HL-60/S4 treated with phorbol 12-myristate 13-acetate at 8.2 ng/mL for 4 days and 3 days (cell line): ENCODE measurements around the gene GLB1L.
"Not testable (repeated sequence)": the region's sequence is repeated elsewhere in the genome, so short reads cannot be mapped to it uniquely, and the experiment has no call there.

ENCODE experiments used
- in situ Hi-C: fragments of 300-500 bp; cut with MboI; formaldehyde crosslinking; loops from 2 replicates; pipeline ENCODE4 v1.15.0; 2022; ENCODE audit warnings: low sequenced_read_pairs

GLB1L gene

DNA sequence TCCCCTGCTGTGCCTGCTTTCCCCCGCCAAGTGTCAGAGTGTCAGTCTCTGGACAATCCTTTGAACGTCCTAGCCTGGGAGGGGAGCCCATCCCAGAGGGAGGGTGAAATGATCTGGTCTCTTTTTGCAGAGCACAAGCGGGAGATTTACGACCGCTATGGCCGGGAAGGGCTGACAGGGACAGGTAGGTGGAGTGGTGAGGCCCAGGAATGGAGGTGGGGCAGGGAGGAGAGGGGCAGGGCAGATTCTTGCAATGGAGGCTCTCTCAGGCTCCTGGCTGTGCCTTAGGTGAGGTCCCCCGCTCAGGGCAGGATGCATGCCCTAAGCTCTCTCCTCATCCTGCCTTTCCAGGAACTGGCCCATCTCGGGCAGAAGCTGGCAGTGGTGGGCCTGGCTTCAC lies 36.3 kb upstream of the GLB1L start:
- in situ Hi-C loops, result no loop called here

GRCh38 chr2:219280651-219281050 lies 35.4 kb upstream of the GLB1L start:
- in situ Hi-C loops, result no loop called here

DNA sequence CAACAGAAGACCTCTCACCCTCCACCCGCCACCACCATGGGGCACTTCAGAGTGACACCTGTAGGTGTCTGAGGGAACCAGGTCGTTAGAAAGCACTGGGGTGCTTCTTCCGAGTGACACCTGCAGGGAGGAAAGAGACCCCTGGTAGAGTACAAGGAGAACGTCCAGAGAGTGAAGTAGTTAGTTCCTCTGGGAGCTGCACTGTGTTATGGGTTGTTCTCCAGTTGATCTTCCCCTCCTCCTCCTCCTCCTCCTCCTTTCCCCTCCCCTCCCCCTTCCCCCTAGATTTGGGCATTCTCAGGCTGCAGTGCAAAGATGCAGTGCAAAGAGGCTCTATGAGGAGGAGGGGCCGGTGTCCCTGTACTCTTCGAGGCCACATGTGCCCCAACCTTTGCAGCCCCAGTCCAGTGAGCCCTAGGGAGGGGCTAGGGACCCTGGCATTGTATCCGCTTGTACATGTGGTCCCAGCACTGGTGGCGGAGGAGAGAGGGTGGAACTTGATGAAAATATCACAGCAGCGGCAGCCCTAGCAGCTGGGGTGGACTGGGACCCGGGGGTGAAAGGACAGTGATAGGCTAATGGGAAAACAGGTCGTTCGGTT lies 34.8 kb upstream of the GLB1L start:
- in situ Hi-C loops, result no loop called here

DNA sequence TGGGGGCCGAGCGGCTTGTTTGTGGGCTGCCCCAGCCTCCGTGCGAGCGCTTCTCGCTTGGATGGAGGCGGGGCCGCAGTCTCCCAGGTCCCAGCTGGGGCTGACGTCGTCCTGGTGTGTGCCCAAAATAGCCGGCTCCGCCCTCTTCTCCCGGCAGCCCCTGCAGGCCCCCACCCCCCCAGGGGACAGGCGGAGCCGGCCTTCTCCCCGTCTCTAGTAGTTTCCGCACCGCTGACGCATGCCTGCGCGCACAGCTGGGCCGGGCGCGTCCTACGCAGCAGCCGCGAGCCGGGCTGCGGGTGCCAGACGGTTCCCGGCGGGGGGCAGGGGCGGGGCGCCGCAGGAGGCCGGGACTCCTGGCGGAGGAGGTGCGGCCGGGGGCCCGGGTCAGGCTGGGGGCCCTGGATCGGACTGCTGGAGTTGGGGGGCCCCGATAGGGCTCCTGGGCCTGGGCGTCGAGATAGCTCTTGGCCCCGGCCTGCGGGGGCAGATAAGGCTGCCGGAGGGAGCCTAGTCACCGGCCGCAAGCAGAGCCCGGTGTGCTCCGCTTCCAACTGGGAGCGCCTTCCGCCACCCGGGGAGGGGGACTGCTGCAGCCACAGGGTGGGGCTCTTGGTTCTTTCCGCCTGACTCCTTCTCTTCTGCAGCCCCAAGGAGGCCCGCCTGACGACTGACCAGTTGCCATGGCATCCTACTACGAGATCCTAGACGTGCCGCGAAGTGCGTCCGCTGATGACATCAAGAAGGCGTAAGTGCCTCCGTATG lies 34.1 kb upstream of the GLB1L start, which contains the start of gene DNAJB2:
DNAJB2 (plus strand) TSS at position 216 of the 765 bp plus-strand sequence; CDS start at position 684, 468 bp downstream.
- in situ Hi-C loops, result no loop called here

- in situ Hi-C loops, result no loop called here
These were observed 33.5 kb upstream of the GLB1L start for GRCh38 chr2:219278655-219279150.

DNA sequence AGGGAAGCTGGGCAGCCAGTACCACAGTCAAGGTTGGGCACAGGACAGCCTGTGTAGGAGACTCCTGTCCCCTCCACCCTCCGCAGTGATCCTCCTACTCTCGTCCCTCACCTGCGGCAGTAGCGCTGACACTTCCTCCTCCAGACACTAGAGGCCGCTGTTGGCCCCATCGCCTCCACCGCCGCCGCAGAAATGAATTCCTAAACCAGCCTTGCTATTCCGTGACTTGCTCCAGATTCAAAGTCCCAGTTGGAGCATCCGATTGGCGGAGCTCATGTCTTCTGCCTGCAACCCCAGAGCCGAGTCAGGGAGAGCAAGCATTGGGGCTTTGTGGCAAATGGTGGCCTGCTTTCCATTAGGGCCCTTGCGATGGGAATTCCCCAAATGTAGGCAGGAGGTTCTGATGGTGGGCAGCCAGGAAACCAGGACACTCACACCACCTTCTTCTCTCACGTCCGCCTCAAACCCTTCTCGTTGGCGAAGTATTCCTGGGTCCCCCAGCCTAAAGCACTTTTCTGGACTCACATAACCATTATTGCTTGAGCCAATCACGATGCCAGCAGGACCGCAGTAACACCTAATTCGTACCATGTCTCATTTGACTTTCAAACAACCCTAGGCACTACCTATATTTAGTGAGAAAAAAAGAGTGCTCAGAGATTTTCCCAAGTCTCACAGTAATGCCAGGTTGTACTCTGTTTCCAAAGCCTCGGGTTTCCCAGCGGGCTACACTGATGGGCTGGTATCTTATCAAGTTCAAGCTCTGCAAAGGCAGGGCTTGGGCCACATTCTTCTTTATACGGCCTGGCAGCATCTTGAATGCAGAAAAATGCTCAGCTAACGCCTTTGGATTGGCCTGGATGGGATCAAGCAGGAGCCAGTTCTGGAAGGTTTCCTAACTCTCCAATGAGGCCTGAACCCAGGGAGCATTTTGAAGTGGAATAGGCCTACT lies 32.7 kb upstream of the GLB1L start:
- in situ Hi-C loops, result no loop called here

DNA sequence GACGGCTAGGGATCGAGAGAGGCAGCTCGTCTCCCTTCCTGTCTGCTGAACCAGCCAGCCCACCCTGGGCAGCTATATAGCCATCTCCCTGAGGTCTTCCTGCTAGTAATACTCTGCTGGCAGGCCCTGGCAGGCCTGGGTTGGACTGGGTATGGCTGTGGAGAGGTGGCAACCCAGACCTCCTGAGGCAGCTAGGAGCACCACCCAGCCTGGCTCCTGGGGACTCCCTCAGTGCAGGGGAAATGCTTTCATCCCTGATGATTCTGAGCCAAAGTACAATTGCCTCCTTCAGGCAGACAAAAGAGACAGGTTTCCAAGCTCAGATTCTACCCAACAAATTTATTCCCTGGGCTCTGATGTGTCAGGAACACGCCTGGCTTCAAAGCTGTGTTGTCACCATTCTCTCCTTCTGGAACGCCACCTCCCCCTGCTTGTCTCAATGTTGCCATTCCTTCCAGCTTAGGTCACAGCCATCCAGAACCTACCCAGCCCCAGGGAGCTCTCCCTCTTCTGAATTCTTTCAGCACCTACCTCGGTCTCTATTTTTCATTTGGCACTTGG lies 29.2 kb upstream of the GLB1L start:
- in situ Hi-C loops, result no loop called here

GRCh38 chr2:219273937-219274336 lies 28.7 kb upstream of the GLB1L start:
- in situ Hi-C loops, result no loop called here

DNA sequence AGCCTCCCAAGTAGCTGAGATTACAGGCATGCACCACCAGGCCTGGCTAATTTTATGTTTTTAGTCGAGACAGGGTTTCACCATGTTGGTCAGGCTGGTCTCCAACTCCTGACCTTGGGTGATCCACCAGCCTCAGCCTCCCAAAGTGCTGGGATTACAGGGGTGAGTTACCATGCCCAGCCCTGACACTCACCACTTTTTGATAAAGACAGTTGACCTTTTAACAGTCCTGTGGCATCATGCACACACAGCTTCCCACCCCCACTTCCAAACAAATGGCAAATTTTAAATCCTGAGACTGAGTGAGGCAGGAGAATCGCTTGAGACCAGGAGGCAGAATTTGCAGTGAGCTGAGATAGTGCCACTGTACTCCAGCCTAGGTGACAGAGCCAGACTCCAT lies 27.8 kb upstream of the GLB1L start:
- in situ Hi-C loops, result no loop called here

DNA sequence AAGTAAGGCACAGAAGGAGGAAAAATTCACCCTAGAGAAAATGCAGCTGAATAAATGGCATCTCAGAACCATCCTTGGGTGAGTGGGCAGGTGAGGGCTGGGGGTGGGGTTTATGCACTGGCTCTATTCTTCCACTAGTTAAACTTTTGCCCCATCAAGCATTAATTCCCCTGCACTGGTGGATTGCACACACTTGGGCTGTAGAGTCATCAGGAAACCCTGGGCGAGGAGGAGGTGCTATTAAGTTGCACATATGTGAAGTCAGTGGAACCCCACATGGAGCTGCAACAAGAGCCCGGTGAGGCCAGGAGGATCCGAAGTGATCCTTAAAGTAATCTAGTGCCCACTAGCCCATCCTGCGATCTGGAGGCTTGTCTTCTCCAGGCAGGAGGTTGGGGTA lies 27.1 kb upstream of the GLB1L start:
- in situ Hi-C loops, result no loop called here

DNA sequence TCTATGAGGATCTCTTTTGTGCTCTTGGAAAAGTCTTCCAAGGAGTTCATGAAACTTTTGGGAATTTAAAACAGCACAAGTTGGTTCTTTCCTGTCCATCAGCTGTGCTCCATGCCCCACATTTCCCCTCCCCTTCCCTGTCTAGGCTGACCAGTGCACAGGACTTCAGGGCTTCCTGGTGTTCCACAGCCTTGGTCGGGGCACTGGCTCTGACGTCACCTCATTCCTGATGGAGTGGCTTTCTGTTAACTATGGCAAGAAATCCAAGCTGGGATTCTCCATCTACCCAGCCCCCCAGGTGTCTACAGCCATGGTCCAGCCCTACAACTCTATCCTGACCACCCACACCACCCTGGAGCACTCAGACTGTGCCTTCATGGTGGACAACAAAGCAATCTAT lies 25.8 kb upstream of the GLB1L start:
- in situ Hi-C loops, result no loop called here

DNA sequence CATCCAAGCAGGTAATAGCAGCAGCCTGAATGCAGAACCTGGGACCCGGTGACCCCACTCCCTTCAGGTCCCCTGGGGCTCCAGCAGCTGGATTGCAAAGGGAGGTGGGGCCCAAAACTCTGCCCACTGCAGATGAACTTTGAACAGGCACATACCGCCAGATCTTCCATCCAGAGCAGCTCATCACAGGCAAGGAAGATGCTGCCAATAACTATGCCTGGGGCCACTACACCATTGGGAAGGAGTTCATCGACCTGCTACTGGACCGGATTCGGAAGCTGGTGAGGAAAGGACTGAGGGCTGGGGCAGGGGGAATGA lies 24.8 kb upstream of the GLB1L start:
- in situ Hi-C loops, result no loop called here

- in situ Hi-C loops, result no loop called here
These were observed 24.3 kb upstream of the GLB1L start for GRCh38 chr2:219269362-219270054.

- in situ Hi-C loops, result no loop called here
These were observed 23.1 kb upstream of the GLB1L start for GRCh38 chr2:219268294-219268693.

DNA sequence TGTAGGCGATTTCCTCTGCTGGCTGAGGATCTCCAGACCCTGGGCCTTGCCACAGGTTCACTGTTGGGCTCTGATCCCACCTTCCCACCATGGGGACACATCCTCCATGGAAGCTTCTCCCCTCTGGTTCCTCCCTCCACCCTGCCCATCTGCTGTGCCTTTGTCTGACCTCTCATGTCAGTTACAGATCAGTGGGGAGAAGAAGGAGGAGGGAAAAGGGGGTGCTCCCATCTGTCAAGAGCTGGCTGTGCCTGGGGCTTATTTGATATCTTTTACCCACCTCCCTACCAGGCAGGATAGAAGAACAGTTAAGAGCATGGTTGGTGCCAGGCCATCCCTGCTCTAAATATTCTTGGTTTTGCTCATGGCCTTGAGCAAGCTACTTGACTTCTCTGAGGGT lies 21.6 kb upstream of the GLB1L start:
- in situ Hi-C loops, result no loop called here

DNA sequence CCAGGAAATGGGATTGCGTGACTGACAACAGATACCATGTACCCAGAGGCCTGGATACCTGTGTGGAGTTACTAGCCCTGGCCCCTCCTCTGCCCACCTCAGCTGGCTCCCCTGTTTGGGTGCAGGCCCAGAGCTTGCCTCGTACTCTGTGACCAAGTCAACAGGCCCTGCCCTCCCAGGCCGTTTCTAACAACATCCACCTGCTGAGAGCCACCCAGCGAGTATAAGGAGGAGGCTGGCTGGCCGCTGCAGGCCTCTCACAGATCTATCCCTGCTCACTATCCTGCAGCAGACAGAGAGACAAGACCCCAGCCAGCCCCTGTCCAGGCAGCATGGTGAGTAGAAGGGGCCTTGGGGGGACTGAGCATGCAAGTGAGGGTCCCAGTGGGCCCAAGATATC lies 21.0 kb upstream of the GLB1L start:
- in situ Hi-C loops, result no loop called here

GRCh38 chr2:219261024-219261855 lies 16.0 kb upstream of the GLB1L start:
- in situ Hi-C loops, result no loop called here

GRCh38 chr2:219258942-219259341 lies 13.7 kb upstream of the GLB1L start:
- in situ Hi-C loops, result not testable (repeated sequence)

DNA sequence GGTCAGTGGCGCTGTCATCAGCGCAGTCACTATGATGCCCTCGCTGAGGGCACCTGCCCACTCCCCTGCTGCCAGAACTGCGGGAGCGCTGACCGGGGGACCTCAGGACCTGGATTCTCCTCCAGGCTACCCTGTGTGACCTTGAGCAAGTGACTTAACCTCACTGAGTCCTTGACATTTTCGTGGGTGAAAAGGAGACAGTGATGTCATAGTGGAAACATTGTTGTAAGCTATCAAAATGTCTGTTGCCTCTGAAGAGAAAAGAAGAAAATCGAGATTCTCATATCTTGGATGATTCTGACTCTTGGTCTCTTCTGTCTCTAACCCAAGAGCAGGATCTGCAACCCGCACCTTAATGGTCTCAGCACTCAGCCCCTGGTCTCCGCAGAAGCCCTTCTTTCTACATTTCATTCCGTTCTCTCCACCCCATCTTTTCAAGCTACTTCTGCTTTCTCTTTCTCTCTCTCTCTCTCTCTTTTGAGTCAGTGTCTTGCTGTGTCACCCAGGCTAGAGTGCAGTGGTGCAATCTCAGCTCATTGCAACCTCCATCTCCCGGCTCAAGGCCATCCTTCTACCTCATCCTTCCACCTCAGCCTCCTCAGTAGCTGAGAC lies 9.5 kb upstream of the GLB1L start:
- in situ Hi-C loops, result no loop called here
